K562 (cell line): ENCODE data around the gene MED16. TPM values are rescaled to one million over a fixed set of nuclear protein-coding genes. Genes with fewer than 3 reads are reported as not detected.
"Not testable (repeated sequence)": the region's sequence is repeated elsewhere in the genome, so short reads cannot be mapped to it uniquely, and the experiment has no call there.

Experiments used
- ATAC-seq: fragments of 200-7000 bp; cut with Tn5 transposase; 3 replicates; pipeline ENCODE4 v1.9.1; 2020; ENCODE audit warnings: moderate library complexity
- BruUV-seq: library from RNA; stranded (reverse); fragments of 400-500 nt; replicated peaks from 2 replicates; lab custom pipeline; 2021; lab: Mats Ljungman, UMichigan
- CTCF ChIA-PET: fragments of 300-600 bp; formaldehyde crosslinking; extraction: SDS; loops from one replicate; lab custom pipeline; 2021; ENCODE audit warnings: low intra/inter-chr PET ratio; lab: Yijun Ruan, JAX
- POLR2A ChIA-PET: fragments of 300-600, 350-650 bp; sonication (Branson Sonifier 250); formaldehyde crosslinking; extraction: SDS; loops from one replicate; lab custom pipeline; 2021; ENCODE audit warnings: antibody characterized with exemption, inconsistent platforms; lab: Yijun Ruan, JAX
- DNase-seq, 4 experiments: peaks; one replicate each; pipeline versions ENCODE4 v3.0.0 to v3.0.0-alpha.2; 2011 to 2018; ENCODE audit warnings: low spot score in 3 of 4, mixed read lengths in 3 of 4; ENCODE audit errors: extremely low read depth in 1 of 4
- FAIRE-seq: peaks from 2 replicates; lab custom pipeline; 2011; peaks lifted over from hg19 to GRCh38; lab: Jason Lieb, UNC
- H2AFZ ChIP-seq: 2 replicates; pipeline ENCODE4 v1.6.0; 2011; ENCODE audit warnings: low read depth, low read length, control low read depth, inconsistent platforms
- H3K27ac ChIP-seq: fragments of 200-600 bp; 3 replicates; pipeline ENCODE4 v1.8.0; 2011; ENCODE audit warnings: low read depth, mild to moderate bottlenecking, control low read depth, inconsistent platforms, low read length, moderate library complexity, mixed read lengths; ENCODE audit errors: extremely low read depth
- H3K27me3 ChIP-seq, 2 experiments: fragments of 300-600 bp in 1 of 2; 2 replicates in 1 of 2; 3 replicates in 1 of 2; pipeline versions ENCODE4 v1.6.0 to v1.8.0; 2011; ENCODE audit warnings: inconsistent platforms in 2 of 2, low read length in 2 of 2, mild to moderate bottlenecking in 1 of 2, mixed read lengths in 1 of 2, moderate library complexity in 1 of 2; ENCODE audit not compliant: control insufficient read depth in 2 of 2, insufficient read depth in 2 of 2
- H3K36me3 ChIP-seq: fragments of 300-600 bp; 3 replicates; pipeline ENCODE4 v1.8.0; 2011; ENCODE audit warnings: mild to moderate bottlenecking, low read length, inconsistent platforms; ENCODE audit not compliant: control insufficient read depth, insufficient read depth
- H3K4me1 ChIP-seq, 2 experiments: fragments of 200-600 bp in 1 of 2; replicated peaks in 1 of 2; 2 replicates in 1 of 2; 3 replicates in 1 of 2; pipeline versions ENCODE4 v1.5.1 to v1.8.0; 2011; ENCODE audit warnings: inconsistent platforms in 2 of 2, low read length in 2 of 2, mild to moderate bottlenecking in 1 of 2, mixed read lengths in 1 of 2, moderate library complexity in 1 of 2; ENCODE audit not compliant: control insufficient read depth in 2 of 2, insufficient read depth in 2 of 2
- H3K4me2 ChIP-seq: 2 replicates; pipeline ENCODE4 v1.6.1; 2011; ENCODE audit warnings: low read length, control low read depth, inconsistent platforms, mixed read lengths; ENCODE audit not compliant: insufficient read depth
- H3K4me3 ChIP-seq: fragments of 200-600 bp; sonication (generic), shearing (Covaris generic); 2 replicates; pipeline ENCODE4 v1.5.1; 2016; ENCODE audit warnings: control low read depth, inconsistent platforms
- H3K79me2 ChIP-seq: fragments of 200-600 bp; 3 replicates; pipeline ENCODE4 v1.8.0; 2011; ENCODE audit warnings: low read length, inconsistent platforms; ENCODE audit not compliant: control insufficient read depth, insufficient read depth
- H3K9ac ChIP-seq, 2 experiments: 2 replicates each; pipeline versions ENCODE4 v1.6.0 to v1.6.1; 2011; ENCODE audit warnings: low read depth in 2 of 2, low read length in 2 of 2, control low read depth in 1 of 2, inconsistent platforms in 1 of 2, mild to moderate bottlenecking in 1 of 2, mixed read lengths in 1 of 2; ENCODE audit not compliant: insufficient read depth in 1 of 2
- H3K9me1 ChIP-seq: one replicate; pipeline ENCODE4 v1.6.0; 2011; ENCODE audit warnings: inconsistent platforms, mild to moderate bottlenecking, low read length, moderate library complexity; ENCODE audit not compliant: control insufficient read depth, insufficient read depth
- H3K9me3 ChIP-seq: replicated peaks from 2 replicates; pipeline ENCODE4 v1.5.1; 2011; ENCODE audit warnings: low read depth, low read length, inconsistent platforms; ENCODE audit not compliant: control insufficient read depth, insufficient read depth
- H4K20me1 ChIP-seq: replicated peaks from 2 replicates; pipeline ENCODE4 v1.6.1; 2011; ENCODE audit warnings: low read length, inconsistent platforms, mixed read lengths; ENCODE audit not compliant: control insufficient read depth, insufficient read depth
- CXXC5 ChIP-seq: fragments of 250-450 bp; sonication (Bioruptor Pico); IDR thresholded peaks from 2 replicates; pipeline ENCODE4 v1.8.0; 2022; ENCODE audit warnings: inconsistent platforms, mild to moderate bottlenecking, moderate library complexity
- KDM2B ChIP-seq: fragments of 250-450 bp; sonication (Bioruptor Pico); IDR thresholded peaks from 2 replicates; pipeline ENCODE4 v1.8.0; 2021; ENCODE audit warnings: mild to moderate bottlenecking, moderate library complexity
- KLF16 ChIP-seq: IDR thresholded peaks from 2 replicates; pipeline ENCODE4 v1.6.1; 2016; ENCODE audit warnings: antibody characterized with exemption
- MAZ ChIP-seq, 2 experiments: fragments of 450-650 bp in 1 of 2; sonication (generic) in 1 of 2; formaldehyde crosslinking; IDR thresholded peaks in 1 of 2; conservative IDR thresholded peaks in 1 of 2; 2 replicates each; pipeline versions ENCODE4 v1.4.0 to v1.5.0; 2020; ENCODE audit warnings: mild to moderate bottlenecking in 1 of 2, missing genetic modification reagents in 1 of 2
- PHF21A ChIP-seq: fragments of 450-650 bp; IDR thresholded peaks from 2 replicates; pipeline ENCODE4 v1.6.1; 2017; ENCODE audit warnings: low read depth, borderline replicate concordance
- TEAD1 ChIP-seq, 2 experiments: fragments of 450-650 bp in 1 of 2; sonication (generic) in 1 of 2; formaldehyde crosslinking; IDR thresholded peaks; 2 replicates each; pipeline versions ENCODE4 v1.4.0 to v1.8.0; 2020 to 2022; ENCODE audit warnings: mild to moderate bottlenecking in 2 of 2, missing genetic modification reagents in 1 of 2
- ZNF121 ChIP-seq: sonication (generic); formaldehyde crosslinking; conservative IDR thresholded peaks from 2 replicates; pipeline ENCODE4 v1.8.0; 2022; ENCODE audit warnings: missing genetic modification reagents
- ZNF134 ChIP-seq: fragments of 250-450 bp; sonication (Bioruptor Pico); conservative IDR thresholded peaks from 2 replicates; pipeline ENCODE4 v1.4.0; 2020
- WGBS: fragments of 100-300 bp; shearing (Covaris generic); methylation state at CpG from one replicate; pipeline ENCODE4 v1.1.6; 2016; ENCODE audit warnings: low coverage, mixed read lengths; ENCODE audit not compliant: insufficient coverage; ENCODE audit errors: missing lambda C conversion rate; 5-methylcytosine and 5-hydroxymethylcytosine counted together
- in situ Hi-C: fragments of 300-500 bp; cut with MboI; formaldehyde crosslinking; loops from 4 replicates; pipeline ENCODE4 v1.15.0; 2018; ENCODE audit warnings: inconsistent platforms, mixed read lengths
- intact Hi-C: fragments of 100-400 bp; cut with micrococcal nuclease; formaldehyde crosslinking; loops from 2 replicates; pipeline ENCODE4 v1.14.2; 2022
- polyA plus RNA-seq, 8 experiments: library from polyadenylated mRNA; depleted of rRNA in 4 of 8; stranded (reverse) in 5 of 8; unstranded in 3 of 8; fragments of >200 nt; fragmentation: Nextera tagmentation in 2 of 8; fragmentation: Illumina TruSeq in 1 of 8; extraction: Ambion mirVana in 2 of 8; extraction: Trizol in 1 of 8; gene quantifications; 2 replicates each; pipeline versions ENCODE4 v1.2.1 to v1.2.3, GENCODE V29; 2011 to 2014; ENCODE audit warnings: inconsistent platforms in 1 of 8, missing spikeins in 1 of 8
- total RNA-seq, 7 experiments: library from RNA; depleted of rRNA in 6 of 7; stranded (reverse); fragments of >200 nt in 6 of 7; fragmentation: Illumina TruSeq in 2 of 7; extraction: Trizol in 2 of 7; gene quantifications; 2 replicates each; pipeline versions ENCODE4 v1.2.1 to v1.2.3, GENCODE V29; 2011 to 2021; ENCODE audit warnings: low replicate concordance in 1 of 7

MED16 gene
- total and polyA plus RNA-seq, 9 of the 15 experiments (the other 6 are each of a cell fraction or from before 2014, with no cell fraction given), result 0.89 to 59.9 (median 8.6) TPM

- peak; percentile 30 to 61; a peak in 2 of 4 replicates for TF ChIP-seq MAZ (CRISPR knock-in tag; conservative IDR thresholded peaks at IDR 0.05 in 1 of 2, IDR thresholded peaks at IDR 0.05 in 1 of 2)
- TF ChIP-seq TEAD1 (CRISPR knock-in tag; IDR thresholded peaks at IDR 0.05), result 0 out of 4 replicates have a peak, but pooled peaks of 1 of the 2 experiments have one; percentile 22
- TF ChIP-seq CXXC5, result peak; percentile 55
- no peak for TF ChIP-seq ZNF134 (CRISPR knock-in tag)
- no peak; the same call in 1 of the 2 replicates for TF ChIP-seq KDM2B (CRISPR knock-in tag)
- TF ChIP-seq KLF16, result no peak
- TF ChIP-seq PHF21A, result 0 out of 2 replicates have a peak, but pooled peaks have one; percentile 5
Observed at GRCh38 chr19:843180-843835, 49.7 kb downstream of the MED16 start (continued).

GRCh38 chr19:842802-843179, 50.2 kb downstream of the MED16 start:
- ATAC-seq, H3K79me2 ChIP-seq, in situ Hi-C loops, DNase-seq, H3K4me2 ChIP-seq, H4K20me1 ChIP-seq, H3K27ac ChIP-seq, H3K36me3 ChIP-seq, H2AFZ ChIP-seq, CTCF ChIA-PET, H3K4me3 ChIP-seq, intact Hi-C loops, FAIRE-seq, H3K9ac ChIP-seq, H3K9me1 ChIP-seq, BruUV-seq, H3K9me3 ChIP-seq, H3K27me3 ChIP-seq: not testable (repeated sequence)
- TF ChIP-seq ZNF121 (CRISPR knock-in tag), result peak; percentile 87
- peaks cover 5 to 50% of the 10 kb centered on the region in 2 experiments for H3K4me1 ChIP-seq
- POLR2A ChIA-PET, result interaction anchor here (1.1 to 1.4 kb wide), 4 partner anchors 11 to 67 kb away, joined by 3 to 4 read pairs (median 3); no protein-coding TSS in a partner anchor
- 63% methylated on average over 6 of the region's 7 CpGs for WGBS
